Caco-2 (cell line): ENCODE data around the gene NEMP1. TPM values are rescaled to one million over a fixed set of nuclear protein-coding genes. Genes with fewer than 3 reads are reported as not detected.
A peak's percentile ranks its signal among the peaks of the same experiment; 100 is the strongest.
"Not testable (repeated sequence)": the region's sequence is repeated elsewhere in the genome, so short reads cannot be mapped to it uniquely, and the experiment has no call there.

Experiments
- BruUV-seq: library from RNA; stranded (reverse); fragments of 400-500 nt; replicated peaks from 2 replicates; lab custom pipeline; 2021; lab: Mats Ljungman, UMichigan
- CTCF ChIA-PET: fragments of 300-600 bp; sonication (Branson Sonifier 250); formaldehyde crosslinking; loops from one replicate; lab custom pipeline; 2022; ENCODE audit warnings: antibody characterized with exemption; lab: Charles Lee
- POLR2A ChIA-PET: fragments of 300-600 bp; sonication (Branson Sonifier 250); formaldehyde crosslinking; loops from one replicate; lab custom pipeline; 2022; ENCODE audit warnings: antibody characterized with exemption; lab: Charles Lee
- DNase-seq, 2 experiments: peaks; one replicate each; pipeline versions ENCODE4 v3.0.0 to v3.0.0-alpha.2; 2020 to 2022
- H3K27me3 ChIP-seq: replicated peaks from 2 replicates; pipeline ENCODE4 v1.6.0; 2011; ENCODE audit warnings: low read length; ENCODE audit not compliant: control insufficient read depth, insufficient read depth
- H3K36me3 ChIP-seq: 2 replicates; pipeline ENCODE4 v1.5.1; 2011; ENCODE audit warnings: low read length; ENCODE audit not compliant: control insufficient read depth, insufficient read depth
- H3K4me1 ChIP-seq: fragments of 250-450 bp; sonication (Bioruptor Pico); 2 replicates; pipeline ENCODE4 v1.5.1; 2020; ENCODE audit warnings: mild to moderate bottlenecking
- H3K4me3 ChIP-seq: 2 replicates; pipeline ENCODE4 v1.5.1; 2011; ENCODE audit warnings: low read depth, mild to moderate bottlenecking, control low read depth, low read length
- H3K9me3 ChIP-seq: fragments of 250-450 bp; sonication (Bioruptor Pico); 2 replicates; pipeline ENCODE4 v1.5.1; 2020; ENCODE audit warnings: mild to moderate bottlenecking, moderate library complexity
- H3K27ac Mint-ChIP-seq: one replicate; pipeline ENCODE4 v1.8.0; 2022; ENCODE audit warnings: mixed read lengths; ENCODE audit not compliant: unreplicated experiment
- H3K27me3 Mint-ChIP-seq: one replicate; pipeline ENCODE4 v1.8.0; 2022; ENCODE audit warnings: mixed read lengths; ENCODE audit not compliant: insufficient read depth, unreplicated experiment
- H3K36me3 Mint-ChIP-seq: one replicate; pipeline ENCODE4 v1.8.0; 2022; ENCODE audit warnings: mild to moderate bottlenecking, mixed read lengths; ENCODE audit not compliant: insufficient read depth, unreplicated experiment
- H3K4me1 Mint-ChIP-seq: one replicate; pipeline ENCODE4 v1.8.0; 2022; ENCODE audit warnings: low read depth, mixed read lengths; ENCODE audit not compliant: unreplicated experiment
- H3K4me3 Mint-ChIP-seq: one replicate; pipeline ENCODE4 v1.8.0; 2022; ENCODE audit warnings: mild to moderate bottlenecking, moderate library complexity, mixed read lengths; ENCODE audit not compliant: unreplicated experiment
- H3K9me3 Mint-ChIP-seq: one replicate; pipeline ENCODE4 v1.8.0; 2022; ENCODE audit warnings: mixed read lengths; ENCODE audit not compliant: unreplicated experiment
- CTCF ChIP-seq, 2 experiments: fragments of 200-600 bp in 1 of 2; IDR thresholded peaks; 1 replicate in 1 of 2; 2 replicates in 1 of 2; pipeline versions ENCODE4 v1.5.1 to v1.8.0; 2011 to 2022; ENCODE audit warnings: antibody characterized with exemption in 1 of 2, control low read depth in 1 of 2, inconsistent platforms in 1 of 2, low read depth in 1 of 2, low read length in 1 of 2, mild to moderate bottlenecking in 1 of 2, moderate library complexity in 1 of 2; ENCODE audit not compliant: insufficient read depth in 1 of 2, severe bottlenecking in 1 of 2, unreplicated experiment in 1 of 2
- intact Hi-C: fragments of 100-400 bp; cut with micrococcal nuclease; formaldehyde crosslinking; loops from one replicate; pipeline ENCODE4 v1.10.0; 2022; ENCODE audit not compliant: unreplicated experiment
- total RNA-seq: library from RNA; stranded (reverse); gene quantifications from 2 replicates; pipeline ENCODE4 v1.2.3, GENCODE V29; 2022

The NEMP1 gene
- total RNA-seq, 1 experiment from 2014 or later = 40.1 TPM

- no peaks in the 10 kb centered on the region for H3K36me3 ChIP-seq
- no peak for DNase-seq
- H3K4me3 ChIP-seq = no peak overlapping the region
- TSS peak; percentile 84 for BruUV-seq
- no peak for TF ChIP-seq CTCF (IDR thresholded peaks at IDR 0.05; ENCODE audit: insufficient read depth in 1 of 2, low read depth in 1 of 2, low read length in 1 of 2, severe bottlenecking in 1 of 2, unreplicated experiment in 1 of 2)
- H3K4me1 ChIP-seq = peaks cover 23% of the 10 kb centered on the region
- ChIA-PET CTCF (interaction anchor here (0.6 to 2.1 kb wide), 9 partner anchors 10 to 345 kb away, joined by 3 to 29 read pairs (median 6); partner anchors contain the start of genes LRP1 and STAT6), POLR2A (no interaction called here)
- no peaks in the 10 kb centered on the region for H3K27me3 Mint-ChIP-seq
- no peaks in the 10 kb centered on the region for H3K27me3 ChIP-seq
- H3K4me1 Mint-ChIP-seq = peaks cover 16% of the 10 kb centered on the region
- H3K9me3 ChIP-seq = no peaks in the 10 kb centered on the region
- no peaks in the 10 kb centered on the region for H3K9me3 Mint-ChIP-seq
- H3K36me3 Mint-ChIP-seq = no peaks in the 10 kb centered on the region
- H3K27ac Mint-ChIP-seq = peak overlapping the region; percentile 94
- H3K4me3 Mint-ChIP-seq = peak overlapping the region; percentile 55
- intact Hi-C loops = no loop called here
These were observed 59.7 kb downstream of the NEMP1 start for GRCh38 chr12:57018906-57019305.

DNA sequence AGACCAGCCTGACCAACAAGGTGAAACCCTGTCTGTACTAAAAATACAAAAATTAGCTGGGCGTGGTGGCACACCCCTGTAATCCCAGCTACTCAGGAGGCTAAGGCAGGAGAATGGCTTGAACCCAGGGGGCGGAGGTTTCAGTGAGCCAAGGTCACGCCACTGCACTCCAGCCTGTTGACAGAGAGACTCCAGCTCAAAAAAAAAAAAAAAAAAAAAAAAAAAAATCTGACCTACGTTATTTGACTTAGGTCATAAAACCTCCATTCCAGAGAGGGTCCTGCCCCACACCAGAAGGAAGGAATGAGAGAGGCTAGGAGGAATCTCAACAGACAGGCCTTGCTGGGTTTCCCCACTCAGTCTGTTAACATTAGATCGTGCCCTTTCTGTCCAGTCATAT, 60.2 kb downstream of the NEMP1 start:
- peak overlapping the region; percentile 94 for H3K27ac Mint-ChIP-seq
- H3K27me3 ChIP-seq, H3K27me3 Mint-ChIP-seq, H3K36me3 ChIP-seq, H3K36me3 Mint-ChIP-seq, H3K9me3 Mint-ChIP-seq, BruUV-seq, H3K4me3 ChIP-seq, intact Hi-C loops, H3K9me3 ChIP-seq, H3K4me3 Mint-ChIP-seq: not testable (repeated sequence)
- peak; percentile 79 to 83 for DNase-seq
- ChIA-PET POLR2A (interaction anchor here (0.5 to 0.7 kb wide), 16 partner anchors 10 to 479 kb away, joined by 3 to 12 read pairs (median 5); partner anchors contain the start of genes MYO1A, NEMP1 and PTGES3), CTCF (interaction anchor here (0.6 to 2.1 kb wide), 14 partner anchors 8 to 731 kb away, joined by 3 to 29 read pairs (median 4); partner anchors contain the start of genes LRP1, MYO1A and STAT6)
- H3K4me1 ChIP-seq = peaks cover 23% of the 10 kb centered on the region
- peaks cover 16% of the 10 kb centered on the region for H3K4me1 Mint-ChIP-seq

DNA sequence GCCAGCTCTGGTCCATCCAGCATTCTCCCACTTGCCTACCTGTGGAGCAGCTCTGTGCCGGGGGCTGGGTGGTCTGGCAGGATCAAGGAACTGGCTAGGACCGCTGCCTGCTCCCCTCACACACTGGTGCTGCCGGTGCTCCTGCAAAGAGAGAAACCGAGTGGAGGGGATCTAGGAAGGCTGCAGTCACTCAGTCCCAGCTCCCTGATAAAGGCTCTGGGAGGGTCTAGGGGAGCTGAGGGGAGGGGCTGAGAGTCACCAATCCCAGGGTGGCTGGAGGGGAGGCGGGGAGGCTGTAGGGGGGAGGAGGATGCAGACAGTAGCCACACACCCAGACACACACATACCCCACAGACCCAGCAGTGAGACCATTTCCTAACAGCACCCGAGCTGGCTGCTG, 62.2 kb downstream of the NEMP1 start, which contains the start of gene TAC3:
Gene TAC3 (minus strand): TSS at position 182 of the 400 bp plus-strand sequence. CDS start 732 bp downstream, outside the sequence.
- Histone ChIP-seq H3K36me3 (no peaks in the 10 kb centered on the region), H3K27me3 (no peaks in the 10 kb centered on the region), H3K4me3 (no peak within 1 kb of the TSS), H3K9me3 (no peaks in the 10 kb centered on the region), H3K4me1 (peaks cover 23% of the 10 kb centered on the region)
- peak in 1 of 2 experiments; percentile 41 for DNase-seq
- H3K27ac Mint-ChIP-seq = no peak within 1 kb of the TSS
- intact Hi-C loops = no loop called here
- TF ChIP-seq CTCF (IDR thresholded peaks at IDR 0.05; ENCODE audit: insufficient read depth in 1 of 2, low read depth in 1 of 2, low read length in 1 of 2, severe bottlenecking in 1 of 2, unreplicated experiment in 1 of 2) = no peak
- no peaks in the 10 kb centered on the region for H3K36me3 Mint-ChIP-seq
- no peaks in the 10 kb centered on the region for H3K9me3 Mint-ChIP-seq
- H3K4me3 Mint-ChIP-seq = no peak within 1 kb of the TSS
- POLR2A ChIA-PET = interaction anchor here (0.7 kb wide), 1 partner anchor 11 kb away, joined by 8 read pairs; no protein-coding TSS in a partner anchor
- no TSS peak for BruUV-seq
- CTCF ChIA-PET = interaction anchor here (0.6 to 2.1 kb wide), 6 partner anchors 15 to 443 kb away, joined by 3 to 7 read pairs (median 6); partner anchors contain the start of genes PTGES3 and STAT6
- H3K4me1 Mint-ChIP-seq = peaks cover 16% of the 10 kb centered on the region
- no peaks in the 10 kb centered on the region for H3K27me3 Mint-ChIP-seq
